Trophoblast cell (in vitro differentiated cells and primary cell): ENCODE data around the gene UIMC1.

Experiments
- DNase-seq, 2 donors: peaks; one replicate each; pipeline ENCODE4 v3.0.0-alpha.2; 2016
- H2AFZ ChIP-seq: 2 replicates; pipeline ENCODE4 v1.6.1; 2013; ENCODE audit warnings: low read length, moderate library complexity, mild to moderate bottlenecking; ENCODE audit not compliant: insufficient read depth, poor library complexity
- H2AK5ac ChIP-seq: 2 replicates; pipeline ENCODE4 v1.6.1; 2013; ENCODE audit warnings: mild to moderate bottlenecking, low read length
- H2BK120ac ChIP-seq: 2 replicates; pipeline ENCODE4 v1.6.1; 2013; ENCODE audit warnings: low read length, mild to moderate bottlenecking, moderate library complexity; ENCODE audit not compliant: insufficient read depth, poor library complexity
- H2BK12ac ChIP-seq: 2 replicates; pipeline ENCODE4 v1.6.1; 2013; ENCODE audit warnings: mild to moderate bottlenecking, low read length, moderate library complexity
- H2BK5ac ChIP-seq: 2 replicates; pipeline ENCODE4 v1.6.1; 2013; ENCODE audit warnings: low read length, low read depth, moderate library complexity, mild to moderate bottlenecking; ENCODE audit not compliant: poor library complexity
- H3K14ac ChIP-seq: 2 replicates; pipeline ENCODE4 v1.6.1; 2013; ENCODE audit warnings: mild to moderate bottlenecking, low read length
- H3K18ac ChIP-seq: 2 replicates; pipeline ENCODE4 v1.6.1; 2013; ENCODE audit warnings: mild to moderate bottlenecking, low read length
- H3K23ac ChIP-seq: 2 replicates; pipeline ENCODE4 v1.6.1; 2013; ENCODE audit warnings: low read length
- H3K27ac ChIP-seq: 2 replicates; pipeline ENCODE4 v1.5.1; 2013; ENCODE audit warnings: low read depth, mild to moderate bottlenecking, inconsistent platforms, low read length, moderate library complexity
- H3K27me3 ChIP-seq: 2 replicates; pipeline ENCODE4 v1.6.1; 2013; ENCODE audit warnings: inconsistent platforms, mild to moderate bottlenecking, low read length, moderate library complexity; ENCODE audit not compliant: insufficient read depth
- H3K36me3 ChIP-seq, 2 experiments: 1 replicate in 1 of 2; 2 replicates in 1 of 2; pipeline ENCODE4 v1.6.1; 2013; ENCODE audit warnings: low read length in 2 of 2, mild to moderate bottlenecking in 2 of 2, moderate library complexity in 1 of 2; ENCODE audit not compliant: insufficient read depth in 2 of 2, control insufficient read depth in 1 of 2
- H3K4ac ChIP-seq: 2 replicates; pipeline ENCODE4 v1.6.1; 2013; ENCODE audit warnings: low read depth, mild to moderate bottlenecking, low read length, moderate library complexity
- H3K4me1 ChIP-seq, 2 experiments: 1 replicate in 1 of 2; 2 replicates in 1 of 2; pipeline ENCODE4 v1.6.1; 2013; ENCODE audit warnings: low read length in 2 of 2, mild to moderate bottlenecking in 2 of 2, moderate library complexity in 1 of 2; ENCODE audit not compliant: insufficient read depth in 2 of 2, control insufficient read depth in 1 of 2
- H3K4me2 ChIP-seq: 2 replicates; pipeline ENCODE4 v1.6.1; 2013; ENCODE audit warnings: inconsistent platforms, mild to moderate bottlenecking, low read length, moderate library complexity
- H3K4me3 ChIP-seq: 2 replicates; pipeline ENCODE4 v1.5.1; 2013; ENCODE audit warnings: mild to moderate bottlenecking, low read depth, low read length, inconsistent platforms
- H3K79me1 ChIP-seq: one replicate; pipeline ENCODE4 v1.6.1; 2013; ENCODE audit warnings: low read length
- H3K79me2 ChIP-seq: 2 replicates; pipeline ENCODE4 v1.6.1; 2013; ENCODE audit warnings: low read length, mild to moderate bottlenecking; ENCODE audit not compliant: control insufficient read depth, insufficient read depth, poor library complexity
- H3K9ac ChIP-seq: 2 replicates; pipeline ENCODE4 v1.6.1; 2013; ENCODE audit warnings: mild to moderate bottlenecking, low read length
- H3K9me3 ChIP-seq: 2 replicates; pipeline ENCODE4 v1.6.1; 2013; ENCODE audit warnings: low read depth, mild to moderate bottlenecking, control low read depth, inconsistent platforms, low read length; ENCODE audit not compliant: insufficient read depth
- H4K12ac ChIP-seq: 2 replicates; pipeline ENCODE4 v1.6.1; 2013; ENCODE audit warnings: low read depth, mild to moderate bottlenecking, low read length, moderate library complexity
- H4K8ac ChIP-seq: 2 replicates; pipeline ENCODE4 v1.6.1; 2013; ENCODE audit warnings: low read depth, mild to moderate bottlenecking, low read length, moderate library complexity
- H4K91ac ChIP-seq: one replicate; pipeline ENCODE4 v1.6.1; 2013; ENCODE audit warnings: low read depth, mild to moderate bottlenecking, low read length, moderate library complexity
- WGBS: extraction: QIAGEN DNeasy Blood & Tissue Kit; methylation state at CpG from one replicate; pipeline ENCODE4 v1.1.7; 2013; ENCODE audit warnings: missing lambda C conversion rate; ENCODE audit not compliant: insufficient read length, insufficient coverage; ENCODE audit errors: extremely low coverage; 5-methylcytosine and 5-hydroxymethylcytosine counted together

Gene UIMC1

DNA sequence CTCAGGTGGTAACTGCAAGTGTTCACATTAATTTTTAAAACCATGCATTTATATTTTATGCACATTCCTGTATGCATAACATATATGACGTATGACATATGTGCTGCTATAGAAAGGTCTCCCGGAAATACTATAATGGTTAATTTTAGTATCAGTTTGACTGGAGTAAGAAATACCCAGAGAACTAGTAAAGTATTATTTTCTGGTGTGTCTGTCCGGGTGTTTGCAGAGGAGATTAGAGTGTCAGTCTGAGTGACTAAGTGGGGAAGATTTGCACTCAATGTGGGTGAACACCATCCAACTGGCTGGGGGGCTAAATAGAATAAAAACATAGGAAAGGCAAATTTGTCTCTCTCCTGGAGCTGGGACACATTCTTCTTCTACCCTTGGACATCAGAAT lies 26.9 kb downstream of the UIMC1 start:
- Histone ChIP-seq H2BK120ac (no peak overlapping the region), H4K91ac (no peak overlapping the region), H3K14ac (no peak overlapping the region), H3K18ac (no peak overlapping the region), H2AFZ (no peak overlapping the region), H3K4me2 (no peak overlapping the region), H4K12ac (no peak overlapping the region), H3K79me2 (no peaks in the 10 kb centered on the region), H3K4me3 (no peak overlapping the region), H3K27me3 (no peaks in the 10 kb centered on the region), H3K9ac (no peak overlapping the region), H3K36me3 (peaks cover 19 to 23% of the 10 kb centered on the region in 2 experiments), H3K4ac (no peak overlapping the region), H4K8ac (no peak overlapping the region), H2AK5ac (no peak overlapping the region), H3K4me1 (no peaks in the 10 kb centered on the region), H2BK5ac (no peak overlapping the region), H3K27ac (no peak overlapping the region), H3K23ac (no peak overlapping the region), H3K79me1 (no peaks in the 10 kb centered on the region), H2BK12ac (no peak overlapping the region), H3K9me3 (peaks cover 6% of the 10 kb centered on the region)
- DNase-seq, result no peak
- no CpG with 5 or more reads among the region's 3 CpGs for WGBS

GRCh38 chr5:176965633-176966032 lies 40.9 kb downstream of the UIMC1 start:
- Histone ChIP-seq H2BK5ac (no peak overlapping the region), H3K79me2 (no peaks in the 10 kb centered on the region), H3K4me2 (no peak overlapping the region), H3K27me3 (no peaks in the 10 kb centered on the region), H3K14ac (no peak overlapping the region), H4K91ac (no peak overlapping the region), H3K79me1 (no peaks in the 10 kb centered on the region), H2AK5ac (no peak overlapping the region), H3K27ac (no peak overlapping the region), H3K4ac (no peak overlapping the region), H3K23ac (no peak overlapping the region), H3K4me3 (no peak overlapping the region), H3K9ac (no peak overlapping the region), H2BK120ac (no peak overlapping the region), H3K18ac (no peak overlapping the region), H3K9me3 (no peaks in the 10 kb centered on the region), H2BK12ac (no peak overlapping the region), H3K4me1 (no peaks in the 10 kb centered on the region), H4K12ac (no peak overlapping the region), H4K8ac (no peak overlapping the region), H3K36me3 (peaks cover 12 to 13% of the 10 kb centered on the region in 2 experiments), H2AFZ (no peak overlapping the region)
- no CpG with 5 or more reads among the region's 1 CpG for WGBS
- no peak for DNase-seq

- H3K4me2 ChIP-seq, result no peak overlapping the region
- H2BK120ac ChIP-seq, result no peak overlapping the region
- peak in 1 of 2 donors; percentile 69 for DNase-seq
- H3K27ac ChIP-seq, result no peak overlapping the region
- no peak overlapping the region for H3K23ac ChIP-seq
- no CpG with 5 or more reads among the region's 3 CpGs for WGBS
- no peaks in the 10 kb centered on the region for H3K27me3 ChIP-seq
- H3K18ac ChIP-seq, result no peak overlapping the region
- H4K12ac ChIP-seq, result no peak overlapping the region
- no peak overlapping the region for H3K14ac ChIP-seq
- H3K4me1 ChIP-seq, result no peaks in the 10 kb centered on the region
- H3K79me2 ChIP-seq, result no peaks in the 10 kb centered on the region
- H4K8ac ChIP-seq, result no peak overlapping the region
- H3K79me1 ChIP-seq, result no peaks in the 10 kb centered on the region
- H3K4me3 ChIP-seq, result no peak overlapping the region
- peaks cover 2 to 3% of the 10 kb centered on the region in 2 experiments for H3K36me3 ChIP-seq
- H3K9ac ChIP-seq, result no peak overlapping the region
- no peak overlapping the region for H4K91ac ChIP-seq
- H2AK5ac ChIP-seq, result no peak overlapping the region
- H3K9me3 ChIP-seq, result no peaks in the 10 kb centered on the region
- H3K4ac ChIP-seq, result no peak overlapping the region
- no peak overlapping the region for H2BK5ac ChIP-seq
- H2BK12ac ChIP-seq, result no peak overlapping the region
- H2AFZ ChIP-seq, result no peak overlapping the region
These were observed 47.5 kb downstream of the UIMC1 start for GRCh38 chr5:176959051-176959450.

- Histone ChIP-seq H2BK12ac (no peak overlapping the region), H3K36me3 (peaks cover 3% of the 10 kb centered on the region in 2 experiments), H3K23ac (no peak overlapping the region), H4K12ac (no peak overlapping the region), H2AFZ (no peak overlapping the region), H3K27ac (no peak overlapping the region), H3K4ac (no peak overlapping the region), H3K79me1 (no peaks in the 10 kb centered on the region), H3K79me2 (no peaks in the 10 kb centered on the region), H3K9me3 (no peaks in the 10 kb centered on the region), H3K4me1 (no peaks in the 10 kb centered on the region), H2AK5ac (no peak overlapping the region), H3K14ac (no peak overlapping the region), H3K4me3 (no peak overlapping the region), H2BK5ac (no peak overlapping the region), H3K4me2 (no peak overlapping the region), H3K9ac (no peak overlapping the region), H4K91ac (no peak overlapping the region), H2BK120ac (no peak overlapping the region), H3K27me3 (no peaks in the 10 kb centered on the region), H4K8ac (no peak overlapping the region), H3K18ac (no peak overlapping the region)
- WGBS, result no CpG with 5 or more reads among the region's 1 CpG
- no peak for DNase-seq
These were observed 49.8 kb downstream of the UIMC1 start for GRCh38 chr5:176956756-176957155.
